A673 (cell line): ENCODE measurements around the gene RASL11B. TPM values are rescaled to one million over a fixed set of nuclear protein-coding genes. Genes with fewer than 3 reads are reported as not detected.

ENCODE experiments used
- BruUV-seq: library from RNA; stranded (reverse); fragments of 400-500 nt; replicated peaks from 2 replicates; lab custom pipeline; 2021; lab: Mats Ljungman, UMichigan
- CTCF ChIA-PET: fragments of 300-600 bp; sonication (Branson Sonifier 250); formaldehyde crosslinking; loops from one replicate; lab custom pipeline; 2022; ENCODE audit warnings: antibody characterized with exemption; lab: Charles Lee
- POLR2A ChIA-PET: fragments of 300-600 bp; sonication (Branson Sonifier 250); formaldehyde crosslinking; loops from one replicate; lab custom pipeline; 2022; ENCODE audit warnings: antibody characterized with exemption; ENCODE audit not compliant: low non-redundant PET; lab: Charles Lee
- DNase-seq: peaks from one replicate; pipeline ENCODE4 v3.0.0-alpha.2; 2015; ENCODE audit warnings: low spot score
- H3K27ac ChIP-seq: fragments of 200-600 bp; sonication (generic); 2 replicates; pipeline ENCODE4 v1.5.1; 2016; ENCODE audit warnings: mixed run types, low read depth, mild to moderate bottlenecking, mixed read lengths, antibody characterized with exemption, low read length; ENCODE audit not compliant: poor library complexity, severe bottlenecking
- H3K27me3 ChIP-seq: fragments of 200-600 bp; sonication (generic); replicated peaks from 2 replicates; pipeline ENCODE4 v1.6.1; 2017; ENCODE audit warnings: mixed run types, low read depth, mild to moderate bottlenecking, mixed read lengths, antibody characterized with exemption, low read length; ENCODE audit not compliant: insufficient read depth, poor library complexity
- H3K36me3 ChIP-seq: fragments of 200-600 bp; sonication (generic); 2 replicates; pipeline ENCODE4 v1.6.1; 2016; ENCODE audit warnings: mixed run types, mild to moderate bottlenecking, mixed read lengths, antibody characterized with exemption, low read length; ENCODE audit not compliant: insufficient read depth, poor library complexity, severe bottlenecking
- H3K4me1 ChIP-seq: fragments of 200-600 bp; sonication (generic); 2 replicates; pipeline ENCODE4 v1.6.1; 2017; ENCODE audit warnings: mixed run types, mild to moderate bottlenecking, mixed read lengths, antibody characterized with exemption, low read length; ENCODE audit not compliant: insufficient read depth, poor library complexity, severe bottlenecking
- H3K4me3 ChIP-seq: fragments of 200-600 bp; sonication (generic); 2 replicates; pipeline ENCODE4 v1.5.1; 2016; ENCODE audit warnings: low read depth, mixed run types, mild to moderate bottlenecking, mixed read lengths, low read length; ENCODE audit not compliant: poor library complexity, severe bottlenecking
- H3K9me3 ChIP-seq: fragments of 200-600 bp; sonication (generic); 2 replicates; pipeline ENCODE4 v1.6.1; 2016; ENCODE audit warnings: mixed run types, low read depth, mild to moderate bottlenecking, mixed read lengths, antibody characterized with exemption, low read length; ENCODE audit not compliant: poor library complexity, severe bottlenecking
- CTCF ChIP-seq: fragments of 300-800, 200-600 bp; sonication (generic); conservative IDR thresholded peaks from 2 replicates; pipeline ENCODE4 v1.5.1; 2017; ENCODE audit warnings: low read depth, mild to moderate bottlenecking, antibody characterized with exemption, low read length, moderate library complexity, mixed read lengths
- EZH2 ChIP-seq: fragments of 200-600 bp; sonication (generic); IDR thresholded peaks from 2 replicates; pipeline ENCODE4 v1.6.1; 2017; ENCODE audit warnings: borderline replicate concordance, low read depth, mild to moderate bottlenecking, mixed read lengths, antibody characterized with exemption, low read length; ENCODE audit not compliant: poor library complexity, severe bottlenecking
- intact Hi-C: fragments of 100-400 bp; cut with micrococcal nuclease; formaldehyde crosslinking; loops from one replicate; pipeline ENCODE4 v1.10.0; 2022; ENCODE audit not compliant: unreplicated experiment
- total RNA-seq: library from RNA; stranded (reverse); gene quantifications from 2 replicates; pipeline ENCODE4 v1.2.3, GENCODE V29; 2021

Gene RASL11B
- total RNA-seq, 1 experiment from 2014 or later = 0.67 TPM

- DNase-seq = no peak
- Histone ChIP-seq H3K27me3 (no peaks in the 10 kb centered on the region), H3K36me3 (no peaks in the 10 kb centered on the region), H3K4me3 (no peak overlapping the region), H3K4me1 (no peaks in the 10 kb centered on the region), H3K9me3 (no peaks in the 10 kb centered on the region), H3K27ac (no peak overlapping the region)
- no TSS peak for BruUV-seq
- ChIA-PET POLR2A (no interaction called here), CTCF (no interaction called here)
- TF ChIP-seq CTCF = no peak
- no peak for TF ChIP-seq EZH2
- intact Hi-C loops = no loop called here
These were observed 41.2 kb downstream of the RASL11B start for GRCh38 chr4:52903273-52903672.

- POLR2A ChIA-PET = no interaction called here
- Histone ChIP-seq H3K4me3 (no peak overlapping the region), H3K27me3 (no peaks in the 10 kb centered on the region), H3K36me3 (no peaks in the 10 kb centered on the region), H3K27ac (no peak overlapping the region), H3K9me3 (no peaks in the 10 kb centered on the region), H3K4me1 (no peaks in the 10 kb centered on the region)
- CTCF ChIA-PET = no interaction called here
- intact Hi-C loops = no loop called here
- DNase-seq = no peak
- TF ChIP-seq CTCF = no peak
- TF ChIP-seq EZH2 = no peak
- no TSS peak for BruUV-seq
These were observed 42.3 kb downstream of the RASL11B start for GRCh38 chr4:52904421-52904820.

GRCh38 chr4:52907510-52907909 is 45.4 kb downstream of the RASL11B start:
- Histone ChIP-seq H3K27ac (no peak overlapping the region), H3K27me3 (no peaks in the 10 kb centered on the region), H3K9me3 (no peaks in the 10 kb centered on the region), H3K4me1 (no peaks in the 10 kb centered on the region), H3K4me3 (no peak overlapping the region), H3K36me3 (no peaks in the 10 kb centered on the region)
- ChIA-PET POLR2A (no interaction called here), CTCF (no interaction called here)
- no peak for DNase-seq
- no TSS peak for BruUV-seq
- TF ChIP-seq CTCF (no peak), EZH2 (no peak)
- intact Hi-C loops = no loop called here
